Esophagus muscularis mucosa (tissue), 4 donors: ENCODE data around the gene NEO1. TPM values are rescaled to one million over a fixed set of nuclear protein-coding genes. Genes with fewer than 3 reads are reported as not detected.

ENCODE experiments used
- DNase-seq: peaks from one replicate; pipeline ENCODE4 v3.0.0-alpha.2; 2017; ENCODE audit errors: extremely low spot score
- H3K27ac ChIP-seq, 4 donors: fragments of 200-600 bp; sonication (generic); replicated peaks in 1 of 4; 1 replicate in 3 of 4; 2 replicates in 1 of 4; pipeline ENCODE4 v1.5.1; 2016 to 2019; ENCODE audit warnings: mild to moderate bottlenecking in 1 of 4
- H3K27me3 ChIP-seq, 4 donors: fragments of 200-600 bp; sonication (generic); one replicate each; pipeline versions ENCODE4 v1.5.1 to v1.6.0; 2016 to 2019
- H3K36me3 ChIP-seq, 4 donors: fragments of 200-600 bp; sonication (generic); one replicate each; pipeline ENCODE4 v1.5.1; 2016 to 2019
- H3K4me1 ChIP-seq, 4 donors: fragments of 200-600 bp; sonication (generic); one replicate each; pipeline ENCODE4 v1.5.1; 2016 to 2019
- H3K4me3 ChIP-seq, 4 donors: fragments of 200-600 bp; sonication (generic); 1 replicate in 2 of 4; 2 replicates in 2 of 4; pipeline ENCODE4 v1.5.1; 2016 to 2019; ENCODE audit warnings: mild to moderate bottlenecking in 4 of 4, moderate library complexity in 1 of 4
- H3K9me3 ChIP-seq, 4 donors: fragments of 200-600 bp; sonication (generic); 1 replicate in 3 of 4; 2 replicates in 1 of 4; pipeline ENCODE4 v1.5.1; 2016 to 2019
- EP300 ChIP-seq: sonication (generic); formaldehyde crosslinking; IDR thresholded peaks from one replicate; pipeline ENCODE4 v1.6.1; 2017; ENCODE audit warnings: antibody characterized with exemption
- POLR2A ChIP-seq: fragments of 450-650 bp; IDR thresholded peaks from one replicate; pipeline ENCODE4 v1.6.1; 2017; ENCODE audit warnings: antibody characterized with exemption, moderate library complexity, mild to moderate bottlenecking, low read depth
- POLR2AphosphoS5 ChIP-seq, 2 donors: sonication (generic); formaldehyde crosslinking; IDR thresholded peaks; one replicate each; pipeline ENCODE4 v1.6.1; 2017; ENCODE audit warnings: antibody characterized with exemption in 2 of 2
- WGBS: methylation state at CpG from one replicate; pipeline ENCODE4 v1.1.5; 2018; 5-methylcytosine and 5-hydroxymethylcytosine counted together
- intact Hi-C: fragments of 100-400 bp; cut with DNase I; formaldehyde crosslinking; loops from one replicate; pipeline ENCODE4 v1.15.1; 2023
- total RNA-seq, 4 donors: library from RNA; depleted of rRNA; stranded (reverse); fragments of >200 nt; gene quantifications; one replicate each; pipeline versions ENCODE4 v1.1.0 to v1.2.1, GENCODE V29; 2016
- TF ChIP-seq, protein P1 (sequence below), 3 experiments: fragments of 200-600 bp in 2 of 3; fragments of 450-650 bp in 1 of 3; sonication (generic) in 2 of 3; IDR thresholded peaks; one replicate each; pipeline ENCODE4 v1.5.1; 2017 to 2019; ENCODE audit warnings: antibody characterized with exemption in 3 of 3, mild to moderate bottlenecking in 2 of 3, moderate library complexity in 1 of 3

NEO1 gene
- total RNA-seq, 4 donors from 2014 or later, result 38.2 to 61.2 (median 53.5) TPM

DNA sequence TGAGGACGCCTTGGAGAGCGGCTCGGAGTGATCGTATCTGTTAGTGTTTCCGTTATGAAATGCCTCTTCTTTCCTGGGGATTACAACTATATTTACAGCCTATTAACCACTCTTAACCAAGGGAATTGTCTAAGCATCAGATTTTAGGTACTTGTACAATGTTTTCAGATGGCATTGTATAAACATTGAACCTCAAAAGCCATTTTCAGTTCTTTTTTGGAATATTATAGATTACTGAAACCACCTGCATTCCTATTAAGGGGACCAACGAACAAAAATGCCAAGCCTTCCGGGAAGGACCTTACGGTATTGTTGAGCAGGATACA, 1.1 kb downstream of the NEO1 start:
- H3K9me3 ChIP-seq, result no peaks in the 10 kb centered on the region
- intact Hi-C loops, result loop anchor here (2.0 to 5.0 kb wide), 2 partner anchors 25 to 61 kb away; no protein-coding TSS in a partner anchor
- peak overlapping the region; percentile 89 to 97 (median 94) for H3K27ac ChIP-seq
- H3K4me3 ChIP-seq, result peak overlapping the region; percentile 74 to 95 (median 84)
- WGBS, result 5% methylated on average over 8 of the region's 8 CpGs
- H3K36me3 ChIP-seq, result no peaks in the 10 kb centered on the region
- no peak for DNase-seq
- H3K27me3 ChIP-seq, result no peaks in the 10 kb centered on the region
- H3K4me1 ChIP-seq, result peaks cover 10 to 54% (median 36%) of the 10 kb centered on the region in 4 donors
- TF ChIP-seq POLR2AphosphoS5 (IDR thresholded peaks at IDR 0.05) (no peak), EP300 (no peak)

DNA sequence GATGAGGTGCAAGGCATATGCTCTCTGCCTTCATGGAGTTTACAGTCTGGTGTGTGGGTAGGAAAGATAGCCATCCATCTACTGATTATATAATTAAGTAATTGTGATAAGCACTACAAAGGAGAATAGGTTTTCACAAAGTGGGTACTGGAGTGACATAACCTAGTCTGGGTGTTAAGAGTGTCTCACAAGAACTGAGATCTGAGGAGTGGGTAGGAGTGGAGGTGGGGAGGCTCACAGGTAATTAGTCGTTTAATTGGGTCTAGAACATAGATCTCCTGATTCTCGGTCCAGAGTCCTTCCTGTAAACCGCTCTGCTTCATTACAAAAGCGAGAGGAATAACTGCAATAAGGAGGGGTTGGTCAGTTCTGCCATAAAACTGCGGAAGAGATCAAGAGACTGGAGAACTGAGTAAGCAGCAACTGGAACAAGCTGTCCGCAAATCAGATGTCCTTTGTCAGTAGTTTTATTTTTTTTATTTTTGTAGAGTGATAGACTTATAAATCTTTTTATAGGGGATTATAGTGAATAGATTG, 2.2 kb downstream of the NEO1 start:
- no peak for DNase-seq
- Histone ChIP-seq H3K27me3 (no peaks in the 10 kb centered on the region), H3K4me3 (no peak overlapping the region), H3K27ac (no peak overlapping the region), H3K36me3 (no peaks in the 10 kb centered on the region), H3K4me1 (peaks cover 10 to 64% (median 36%) of the 10 kb centered on the region in 4 donors), H3K9me3 (no peaks in the 10 kb centered on the region)
- TF ChIP-seq, protein P1, sequence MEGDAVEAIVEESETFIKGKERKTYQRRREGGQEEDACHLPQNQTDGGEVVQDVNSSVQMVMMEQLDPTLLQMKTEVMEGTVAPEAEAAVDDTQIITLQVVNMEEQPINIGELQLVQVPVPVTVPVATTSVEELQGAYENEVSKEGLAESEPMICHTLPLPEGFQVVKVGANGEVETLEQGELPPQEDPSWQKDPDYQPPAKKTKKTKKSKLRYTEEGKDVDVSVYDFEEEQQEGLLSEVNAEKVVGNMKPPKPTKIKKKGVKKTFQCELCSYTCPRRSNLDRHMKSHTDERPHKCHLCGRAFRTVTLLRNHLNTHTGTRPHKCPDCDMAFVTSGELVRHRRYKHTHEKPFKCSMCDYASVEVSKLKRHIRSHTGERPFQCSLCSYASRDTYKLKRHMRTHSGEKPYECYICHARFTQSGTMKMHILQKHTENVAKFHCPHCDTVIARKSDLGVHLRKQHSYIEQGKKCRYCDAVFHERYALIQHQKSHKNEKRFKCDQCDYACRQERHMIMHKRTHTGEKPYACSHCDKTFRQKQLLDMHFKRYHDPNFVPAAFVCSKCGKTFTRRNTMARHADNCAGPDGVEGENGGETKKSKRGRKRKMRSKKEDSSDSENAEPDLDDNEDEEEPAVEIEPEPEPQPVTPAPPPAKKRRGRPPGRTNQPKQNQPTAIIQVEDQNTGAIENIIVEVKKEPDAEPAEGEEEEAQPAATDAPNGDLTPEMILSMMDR (IDR thresholded peaks at IDR 0.05), result no peak
- TF ChIP-seq EP300 (no peak), POLR2A (no peak), POLR2AphosphoS5 (IDR thresholded peaks at IDR 0.05) (no peak)
- 88% methylated on average over 6 of the region's 6 CpGs for WGBS
- intact Hi-C loops, result loop anchor here (5.0 kb wide), 1 partner anchor 62 kb away; no protein-coding TSS in a partner anchor

DNA sequence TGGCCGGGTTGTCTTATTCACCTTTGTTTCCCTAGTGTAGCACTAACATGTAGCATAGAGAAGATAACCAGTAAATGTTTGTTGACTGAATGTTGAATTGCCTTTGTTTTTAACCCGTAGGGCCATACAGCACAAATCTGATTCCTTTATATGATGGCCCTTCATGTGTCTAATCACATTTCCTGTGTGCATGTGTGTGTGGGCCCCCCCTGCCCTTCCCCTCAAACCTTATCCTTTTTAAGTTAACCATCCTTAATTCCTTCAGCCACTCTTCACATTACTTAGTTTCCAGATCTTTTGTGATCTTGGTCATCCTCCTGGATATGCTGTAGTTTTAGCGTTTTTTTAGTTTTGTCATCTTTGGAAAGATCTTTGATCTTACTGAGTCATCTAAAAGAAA, 4.2 kb downstream of the NEO1 start:
- TF ChIP-seq POLR2A, result no peak
- no peak for TF ChIP-seq EP300
- TF ChIP-seq, protein P1 (IDR thresholded peaks at IDR 0.05), result no peak
- no peak for TF ChIP-seq POLR2AphosphoS5 (IDR thresholded peaks at IDR 0.05)
- Histone ChIP-seq H3K4me3 (no peak overlapping the region), H3K27me3 (no peaks in the 10 kb centered on the region), H3K36me3 (no peaks in the 10 kb centered on the region), H3K9me3 (no peaks in the 10 kb centered on the region), H3K4me1 (peaks cover 10 to 57% (median 28%) of the 10 kb centered on the region in 4 donors), H3K27ac (no peak overlapping the region)
- DNase-seq, result no peak
- intact Hi-C loops, result no loop called here
- WGBS, result 83% methylated on average over 3 of the region's 3 CpGs

DNA sequence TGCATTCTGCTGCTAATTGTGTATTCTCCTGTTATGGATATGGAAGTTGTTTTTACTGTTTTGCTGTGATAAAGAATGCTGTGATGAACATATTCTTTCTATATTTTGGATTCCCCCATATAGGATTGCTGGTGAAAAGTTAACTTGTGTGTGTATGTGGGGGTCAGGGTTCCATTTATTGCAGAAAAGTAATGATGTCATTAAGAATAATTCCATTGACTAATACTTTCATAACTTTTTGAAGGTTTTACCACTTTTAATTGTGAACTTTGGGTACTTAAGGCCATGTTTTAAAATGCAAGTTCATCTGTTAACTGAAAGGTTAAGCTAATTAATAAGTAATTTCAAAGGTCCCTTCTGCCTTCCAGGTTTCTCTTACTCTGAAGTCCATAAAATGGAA, 6.2 kb downstream of the NEO1 start:
- Histone ChIP-seq H3K9me3 (no peaks in the 10 kb centered on the region), H3K27me3 (no peaks in the 10 kb centered on the region), H3K27ac (no peak overlapping the region), H3K36me3 (no peaks in the 10 kb centered on the region), H3K4me1 (peaks cover 5 to 50% (median 25%) of the 10 kb centered on the region in 4 donors), H3K4me3 (no peak overlapping the region)
- TF ChIP-seq POLR2AphosphoS5 (IDR thresholded peaks at IDR 0.05), result no peak
- TF ChIP-seq, protein P1 (IDR thresholded peaks at IDR 0.05), result no peak
- no peak for TF ChIP-seq EP300
- no peak for TF ChIP-seq POLR2A
- no peak for DNase-seq
- intact Hi-C loops, result no loop called here

DNA sequence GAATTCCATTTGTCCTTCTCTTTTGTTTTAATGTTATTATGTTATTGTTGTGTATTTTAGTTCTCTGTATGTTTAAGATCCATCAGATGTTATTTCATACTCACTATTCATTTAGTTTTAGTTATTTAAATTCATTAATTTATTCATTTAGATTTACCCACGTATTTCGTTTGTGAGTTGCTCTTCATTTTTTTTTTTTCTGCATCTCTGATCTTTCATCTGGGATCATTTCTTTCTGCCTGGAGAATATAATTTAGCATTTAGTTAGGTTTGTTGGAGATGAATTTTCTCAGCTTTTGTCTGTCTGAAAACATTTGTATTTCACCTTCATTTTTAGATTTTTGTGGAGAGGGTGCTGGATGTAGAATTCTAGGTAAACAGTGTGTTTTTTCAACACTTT, 12.9 kb downstream of the NEO1 start:
- WGBS, result 94% methylated on average over 2 of the region's 2 CpGs
- no peaks in the 10 kb centered on the region for H3K36me3 ChIP-seq

More for the DNA sequence above, 12.9 kb downstream of the NEO1 start:
- DNase-seq, result no peak
- intact Hi-C loops, result no loop called here
- H3K9me3 ChIP-seq, result no peaks in the 10 kb centered on the region
- H3K27ac ChIP-seq, result no peak overlapping the region
- no peak overlapping the region for H3K4me3 ChIP-seq
- peaks cover 0 to 5% (median 2%) of the 10 kb centered on the region in 4 donors for H3K4me1 ChIP-seq
- no peak for TF ChIP-seq POLR2A
- TF ChIP-seq POLR2AphosphoS5 (IDR thresholded peaks at IDR 0.05), result no peak
- TF ChIP-seq EP300, result no peak
- TF ChIP-seq, protein P1 (IDR thresholded peaks at IDR 0.05), result no peak
- no peaks in the 10 kb centered on the region for H3K27me3 ChIP-seq
